ENCODE results near the gene PEX16. TPM values are rescaled to one million over a fixed set of nuclear protein-coding genes. Genes with fewer than 3 reads are reported as not detected.

Gene PEX16
- polyA plus RNA-seq, 1 donor from 2014 or later: 61.1 TPM

- H3K27me3 ChIP-seq (ENCODE audit: insufficient read depth, low read depth, low read length): no peaks in the 10 kb centered on the region
- no peak overlapping the region for H3K4me3 ChIP-seq (ENCODE audit: low read length)
- H4K20me1 ChIP-seq (ENCODE audit: insufficient read depth): no peaks in the 10 kb centered on the region
- no peaks in the 10 kb centered on the region for H3K9me3 ChIP-seq (ENCODE audit: low read length)
- no peaks in the 10 kb centered on the region for H3K9me2 ChIP-seq (ENCODE audit: insufficient read depth, low read length)
- H3K4me2 ChIP-seq (ENCODE audit: low read length): no peak overlapping the region
- no peaks in the 10 kb centered on the region for H3K79me2 ChIP-seq (replicated peaks; ENCODE audit: insufficient read depth, low read length)
- no peaks in the 10 kb centered on the region for H3F3A ChIP-seq (ENCODE audit: insufficient read depth, low read length, poor library complexity, severe bottlenecking)
- H3K27ac ChIP-seq (ENCODE audit: low read length): no peak overlapping the region
- H3K9ac ChIP-seq (ENCODE audit: low read length): no peak overlapping the region
- H2AFZ ChIP-seq (ENCODE audit: low read depth, low read length): no peak overlapping the region
- TF ChIP-seq, protein P1, sequence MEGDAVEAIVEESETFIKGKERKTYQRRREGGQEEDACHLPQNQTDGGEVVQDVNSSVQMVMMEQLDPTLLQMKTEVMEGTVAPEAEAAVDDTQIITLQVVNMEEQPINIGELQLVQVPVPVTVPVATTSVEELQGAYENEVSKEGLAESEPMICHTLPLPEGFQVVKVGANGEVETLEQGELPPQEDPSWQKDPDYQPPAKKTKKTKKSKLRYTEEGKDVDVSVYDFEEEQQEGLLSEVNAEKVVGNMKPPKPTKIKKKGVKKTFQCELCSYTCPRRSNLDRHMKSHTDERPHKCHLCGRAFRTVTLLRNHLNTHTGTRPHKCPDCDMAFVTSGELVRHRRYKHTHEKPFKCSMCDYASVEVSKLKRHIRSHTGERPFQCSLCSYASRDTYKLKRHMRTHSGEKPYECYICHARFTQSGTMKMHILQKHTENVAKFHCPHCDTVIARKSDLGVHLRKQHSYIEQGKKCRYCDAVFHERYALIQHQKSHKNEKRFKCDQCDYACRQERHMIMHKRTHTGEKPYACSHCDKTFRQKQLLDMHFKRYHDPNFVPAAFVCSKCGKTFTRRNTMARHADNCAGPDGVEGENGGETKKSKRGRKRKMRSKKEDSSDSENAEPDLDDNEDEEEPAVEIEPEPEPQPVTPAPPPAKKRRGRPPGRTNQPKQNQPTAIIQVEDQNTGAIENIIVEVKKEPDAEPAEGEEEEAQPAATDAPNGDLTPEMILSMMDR (IDR thresholded peaks at IDR 0.05; ENCODE audit: poor library complexity, severe bottlenecking): no peak
- peaks cover 11% of the 10 kb centered on the region for H3K36me3 ChIP-seq (ENCODE audit: insufficient read depth, low read length)
These were observed 16.3 kb upstream of the PEX16 start for GRCh38 chr11:45933846-45934579.

DNA sequence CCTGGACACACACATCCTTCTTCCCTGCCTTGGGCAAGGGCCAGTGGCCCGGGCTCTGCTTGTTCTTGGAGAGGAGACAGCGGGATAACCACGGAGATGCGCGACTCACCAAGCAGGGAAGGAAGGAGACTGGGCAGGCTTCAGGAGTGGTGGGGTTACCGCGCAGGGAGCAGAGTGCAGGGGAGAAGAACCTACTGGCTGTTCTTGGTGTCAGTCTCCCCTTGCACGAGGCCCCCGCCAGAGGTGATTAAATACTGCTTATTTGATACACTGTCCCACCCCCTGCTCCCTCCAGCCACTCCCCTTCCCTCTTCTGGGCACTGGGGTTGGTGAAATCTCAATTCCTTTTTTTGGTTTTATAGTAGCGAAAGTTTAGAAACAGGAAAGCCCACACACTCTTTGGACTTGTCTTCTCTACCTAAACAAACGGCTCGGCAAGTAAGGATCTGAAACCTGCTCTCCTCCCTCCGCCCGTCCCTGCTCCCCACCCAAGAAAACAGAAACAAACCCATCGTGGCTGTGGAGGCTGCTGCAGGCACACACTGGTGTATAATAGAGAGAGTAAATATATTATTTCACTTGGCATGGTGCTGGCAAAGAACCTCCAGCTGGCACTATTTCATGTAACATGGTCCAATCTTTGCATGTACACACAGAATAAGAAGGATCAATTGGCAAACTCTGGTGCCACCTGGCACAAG lies 15.6 kb upstream of the PEX16 start:
- Histone ChIP-seq H3K9me2 (ENCODE audit: insufficient read depth, low read length) (no peaks in the 10 kb centered on the region), H3K27me3 (ENCODE audit: insufficient read depth, low read depth, low read length) (no peaks in the 10 kb centered on the region), H3F3A (ENCODE audit: insufficient read depth, low read length, poor library complexity, severe bottlenecking) (no peaks in the 10 kb centered on the region), H3K9ac (ENCODE audit: low read length) (no peak overlapping the region), H3K4me3 (ENCODE audit: low read length) (no peak overlapping the region), H3K79me2 (replicated peaks; ENCODE audit: insufficient read depth, low read length) (no peaks in the 10 kb centered on the region), H3K27ac (ENCODE audit: low read length) (no peak overlapping the region), H3K36me3 (ENCODE audit: insufficient read depth, low read length) (peaks cover 11% of the 10 kb centered on the region), H3K4me2 (ENCODE audit: low read length) (no peak overlapping the region), H3K9me3 (ENCODE audit: low read length) (no peaks in the 10 kb centered on the region), H2AFZ (ENCODE audit: low read depth, low read length) (no peak overlapping the region), H4K20me1 (ENCODE audit: insufficient read depth) (no peaks in the 10 kb centered on the region)
- TF ChIP-seq REST (IDR thresholded peaks at IDR 0.05; ENCODE audit: borderline replicate concordance) (no peak), POLR2AphosphoS5 (IDR thresholded peaks at IDR 0.05) (no peak), RAD21 (conservative IDR thresholded peaks at IDR 0.05) (no peak), SMC3 (conservative IDR thresholded peaks at IDR 0.05; ENCODE audit: poor library complexity) (no peak), MXI1 (conservative IDR thresholded peaks at IDR 0.05; ENCODE audit: poor library complexity, severe bottlenecking) (no peak), EZH2 (IDR thresholded peaks at IDR 0.05; ENCODE audit: borderline replicate concordance, insufficient read depth, low read length, poor library complexity, severe bottlenecking) (no peak), EP300 (conservative IDR thresholded peaks at IDR 0.05; ENCODE audit: poor library complexity, severe bottlenecking) (no peak), TAF1 (IDR thresholded peaks at IDR 0.05; ENCODE audit: low read depth) (no peak)
- TF ChIP-seq, protein P1 (IDR thresholded peaks at IDR 0.05; ENCODE audit: poor library complexity, severe bottlenecking): no peak
